ENCODE measurements around the gene SMIM8.
"Not testable (repeated sequence)": the region's sequence is repeated elsewhere in the genome, so short reads cannot be mapped to it uniquely, and the experiment has no call there.

SMIM8 gene

DNA sequence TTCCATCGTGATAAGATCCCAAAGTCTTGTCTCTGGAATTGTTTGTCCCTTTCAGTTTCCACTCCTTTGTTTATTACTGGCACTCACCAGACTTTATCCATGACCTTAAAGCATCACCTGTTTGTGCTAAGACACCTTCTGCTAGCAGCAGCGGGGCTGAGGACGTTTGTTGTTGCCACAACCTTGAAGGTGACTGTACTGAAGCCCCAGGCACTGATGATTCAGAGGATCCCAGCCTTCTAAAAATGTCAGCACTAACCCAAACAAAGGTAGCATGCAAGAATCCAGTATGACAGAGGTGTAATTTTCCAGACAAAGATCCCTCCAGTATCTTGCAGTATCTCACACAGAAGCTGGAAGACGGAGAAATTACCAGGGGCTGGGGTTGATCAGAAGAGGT lies 28.9 kb upstream of the SMIM8 start:
- no peaks in the 10 kb centered on the region for H3K36me3 ChIP-seq (ENCODE audit: insufficient read depth, low read length)
- no peak overlapping the region for H3K9ac ChIP-seq (ENCODE audit: low read depth, low read length)
- no peak overlapping the region for H3K27ac ChIP-seq (ENCODE audit: low read depth, low read length)
- H3K4me3 ChIP-seq (ENCODE audit: low read length) = no peak overlapping the region
- no peaks in the 10 kb centered on the region for H3K4me1 ChIP-seq (ENCODE audit: insufficient read depth, low read length)
- 88% methylated on average over 4 of the region's 4 CpGs for WGBS
- no peaks in the 10 kb centered on the region for H3K9me3 ChIP-seq (ENCODE audit: insufficient read depth, low read depth, low read length)
- H3K27me3 ChIP-seq (ENCODE audit: insufficient read depth, low read length) = no peaks in the 10 kb centered on the region

GRCh38 chr6:87297119-87297518 lies 25.3 kb upstream of the SMIM8 start:
- Histone ChIP-seq H3K27ac (ENCODE audit: low read depth, low read length) (no peak overlapping the region), H3K36me3 (ENCODE audit: insufficient read depth, low read length) (no peaks in the 10 kb centered on the region), H3K9me3 (ENCODE audit: insufficient read depth, low read depth, low read length) (peaks cover 6% of the 10 kb centered on the region; the same call in 1 of the 2 replicates), H3K4me3 (ENCODE audit: low read length) (no peak overlapping the region), H3K4me1 (ENCODE audit: insufficient read depth, low read length) (no peaks in the 10 kb centered on the region), H3K9ac (ENCODE audit: low read depth, low read length) (no peak overlapping the region), H3K27me3 (ENCODE audit: insufficient read depth, low read length) (no peaks in the 10 kb centered on the region)
- no CpG with 5 or more reads among the region's 1 CpG for WGBS

GRCh38 chr6:87301277-87301676 lies 21.1 kb upstream of the SMIM8 start:
- not testable (repeated sequence) for H3K27me3 ChIP-seq (ENCODE audit: insufficient read depth, low read length); H3K36me3 ChIP-seq (ENCODE audit: insufficient read depth, low read length); H3K9me3 ChIP-seq (ENCODE audit: insufficient read depth, low read depth, low read length); H3K27ac ChIP-seq (ENCODE audit: low read depth, low read length); H3K9ac ChIP-seq (ENCODE audit: low read depth, low read length); H3K4me1 ChIP-seq (ENCODE audit: insufficient read depth, low read length); H3K4me3 ChIP-seq (ENCODE audit: low read length)
- 79% methylated on average over 9 of the region's 9 CpGs for WGBS

- Histone ChIP-seq H3K27ac (ENCODE audit: low read depth, low read length) (no peak overlapping the region), H3K9ac (ENCODE audit: low read depth, low read length) (no peak overlapping the region), H3K4me1 (ENCODE audit: insufficient read depth, low read length) (no peaks in the 10 kb centered on the region), H3K27me3 (ENCODE audit: insufficient read depth, low read length) (no peaks in the 10 kb centered on the region; the same call in 1 of the 2 replicates), H3K4me3 (ENCODE audit: low read length) (no peak overlapping the region), H3K9me3 (ENCODE audit: insufficient read depth, low read depth, low read length) (no peaks in the 10 kb centered on the region), H3K36me3 (ENCODE audit: insufficient read depth, low read length) (no peaks in the 10 kb centered on the region)
- 89% methylated on average over 4 of the region's 4 CpGs for whole genome bisulfite sequencing
Observed at GRCh38 chr6:87308970-87309369, 13.4 kb upstream of the SMIM8 start.

DNA sequence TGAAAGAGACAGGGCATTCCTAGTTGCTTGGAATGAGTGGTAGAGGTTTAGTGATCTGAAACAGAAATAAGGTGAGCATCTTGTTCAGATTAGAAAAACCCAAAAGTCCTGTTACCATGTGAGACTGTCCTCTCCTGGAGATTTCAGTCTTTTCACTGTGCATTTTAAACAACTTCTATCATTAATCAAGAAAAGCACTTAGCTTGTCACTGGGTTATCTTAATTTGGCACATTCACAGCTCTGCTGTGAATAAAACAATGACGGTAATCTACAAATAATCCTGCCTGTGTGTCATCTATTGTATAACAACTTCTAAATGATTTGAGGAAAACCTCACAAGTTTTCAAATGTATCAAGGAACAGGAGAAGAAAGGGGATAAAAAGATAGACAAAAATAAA lies 9.5 kb upstream of the SMIM8 start:
- Histone ChIP-seq H3K27me3 (ENCODE audit: insufficient read depth, low read length) (no peaks in the 10 kb centered on the region; the same call in 1 of the 2 replicates), H3K9me3 (ENCODE audit: insufficient read depth, low read depth, low read length) (no peaks in the 10 kb centered on the region), H3K4me1 (ENCODE audit: insufficient read depth, low read length) (no peaks in the 10 kb centered on the region), H3K36me3 (ENCODE audit: insufficient read depth, low read length) (no peaks in the 10 kb centered on the region), H3K4me3 (ENCODE audit: low read length) (no peak overlapping the region), H3K27ac (ENCODE audit: low read depth, low read length) (no peak overlapping the region), H3K9ac (ENCODE audit: low read depth, low read length) (no peak overlapping the region)
- no CpG with 5 or more reads among the region's 1 CpG for WGBS

DNA sequence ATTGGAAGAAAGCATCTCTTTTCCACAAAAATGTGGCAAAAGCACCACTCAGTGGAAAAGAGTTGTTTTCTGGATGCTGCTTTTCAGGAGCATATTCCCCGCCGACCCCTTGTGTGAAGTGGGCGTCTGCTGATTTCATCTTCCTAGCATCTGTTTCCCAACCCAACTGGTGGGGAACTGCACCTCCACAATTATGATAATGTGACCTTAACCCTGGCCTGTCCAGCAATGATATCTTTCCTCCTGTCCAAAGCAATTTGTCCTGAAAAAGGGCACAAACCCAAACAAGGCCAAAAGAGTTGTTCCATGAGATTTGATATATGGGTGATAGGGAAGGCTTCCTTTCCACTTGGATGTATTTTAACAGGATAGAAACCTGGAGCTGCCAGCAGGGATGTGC lies 7.3 kb upstream of the SMIM8 start:
- Histone ChIP-seq H3K36me3 (ENCODE audit: insufficient read depth, low read length) (no peaks in the 10 kb centered on the region), H3K9ac (ENCODE audit: low read depth, low read length) (no peak overlapping the region), H3K4me3 (ENCODE audit: low read length) (no peak overlapping the region), H3K27me3 (ENCODE audit: insufficient read depth, low read length) (no peaks in the 10 kb centered on the region; the same call in 1 of the 2 replicates), H3K4me1 (ENCODE audit: insufficient read depth, low read length) (no peaks in the 10 kb centered on the region), H3K9me3 (ENCODE audit: insufficient read depth, low read depth, low read length) (no peaks in the 10 kb centered on the region), H3K27ac (ENCODE audit: low read depth, low read length) (no peak overlapping the region)
- WGBS = 89% methylated on average over 3 of the region's 3 CpGs

- H3K4me1 ChIP-seq (ENCODE audit: insufficient read depth, low read length) = no peaks in the 10 kb centered on the region
- H3K27me3 ChIP-seq (ENCODE audit: insufficient read depth, low read length) = no peaks in the 10 kb centered on the region
- no peaks in the 10 kb centered on the region for H3K36me3 ChIP-seq (ENCODE audit: insufficient read depth, low read length)
- H3K9me3 ChIP-seq (ENCODE audit: insufficient read depth, low read depth, low read length) = no peaks in the 10 kb centered on the region
- no peak overlapping the region for H3K4me3 ChIP-seq (ENCODE audit: low read length)
- H3K27ac ChIP-seq (ENCODE audit: low read depth, low read length) = no peak overlapping the region
- H3K9ac ChIP-seq (ENCODE audit: low read depth, low read length) = no peak overlapping the region
- 70% methylated on average over 2 of the region's 3 CpGs for WGBS
Observed at GRCh38 chr6:87319271-87319987, 3.0 kb upstream of the SMIM8 start.

DNA sequence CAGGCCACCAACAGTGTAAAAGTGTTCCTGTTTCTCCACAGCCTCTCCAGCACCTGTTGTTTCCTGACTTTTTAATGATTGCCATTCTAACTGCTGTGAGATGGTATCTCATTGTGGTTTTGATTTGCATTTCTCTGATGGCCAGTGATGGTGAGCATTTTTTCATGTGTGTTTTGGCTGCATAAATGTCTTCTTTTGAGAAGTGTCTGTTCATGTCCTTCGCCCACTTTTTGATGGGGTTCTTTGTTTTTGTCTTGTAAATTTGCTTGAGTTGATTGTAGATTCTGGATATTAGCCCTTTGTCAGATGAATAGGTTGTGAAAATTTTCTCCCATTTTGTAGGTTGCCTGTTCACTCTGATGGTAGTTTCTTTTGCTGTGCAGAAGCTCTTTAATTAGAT lies 1.5 kb downstream of the SMIM8 start:
- H3K4me1 ChIP-seq (ENCODE audit: insufficient read depth, low read length); H3K9me3 ChIP-seq (ENCODE audit: insufficient read depth, low read depth, low read length); H3K36me3 ChIP-seq (ENCODE audit: insufficient read depth, low read length); H3K27ac ChIP-seq (ENCODE audit: low read depth, low read length); H3K9ac ChIP-seq (ENCODE audit: low read depth, low read length); H3K4me3 ChIP-seq (ENCODE audit: low read length); H3K27me3 ChIP-seq (ENCODE audit: insufficient read depth, low read length): not testable (repeated sequence)
- 91% methylated on average over 1 of the region's 1 CpG for WGBS

- H3K4me3 ChIP-seq (ENCODE audit: low read length) = no peak overlapping the region
- no peaks in the 10 kb centered on the region for H3K36me3 ChIP-seq (ENCODE audit: insufficient read depth, low read length)
- H3K27me3 ChIP-seq (ENCODE audit: insufficient read depth, low read length) = no peaks in the 10 kb centered on the region
- H3K9ac ChIP-seq (ENCODE audit: low read depth, low read length) = no peak overlapping the region
- H3K4me1 ChIP-seq (ENCODE audit: insufficient read depth, low read length) = peaks cover 27% of the 10 kb centered on the region
- H3K27ac ChIP-seq (ENCODE audit: low read depth, low read length) = no peak overlapping the region
- no peaks in the 10 kb centered on the region for H3K9me3 ChIP-seq (ENCODE audit: insufficient read depth, low read depth, low read length)
Observed at GRCh38 chr6:87330961-87331360, 8.6 kb downstream of the SMIM8 start.

DNA sequence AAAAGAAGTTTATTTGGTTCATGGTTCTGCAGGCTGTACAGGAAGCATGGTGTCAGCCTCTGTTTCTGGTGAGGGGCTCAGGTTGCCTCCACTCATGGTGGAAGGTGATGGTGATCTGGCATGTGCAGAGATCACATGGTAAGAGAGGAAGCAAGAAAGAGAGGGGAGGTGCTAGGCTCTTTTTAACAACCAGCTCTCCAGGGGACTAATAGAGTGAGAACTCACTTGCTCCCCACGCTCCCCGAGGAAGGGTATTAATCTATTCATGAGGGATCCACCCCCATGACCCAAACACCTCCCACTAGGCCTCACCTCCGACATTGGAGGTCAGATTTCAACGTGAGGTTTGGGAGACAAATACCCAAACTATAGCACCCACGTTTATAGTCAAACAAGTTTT lies 10.6 kb downstream of the SMIM8 start:
- Histone ChIP-seq H3K27me3 (ENCODE audit: insufficient read depth, low read length) (no peaks in the 10 kb centered on the region), H3K27ac (ENCODE audit: low read depth, low read length) (no peak overlapping the region), H3K9ac (ENCODE audit: low read depth, low read length) (no peak overlapping the region), H3K4me1 (ENCODE audit: insufficient read depth, low read length) (peaks cover 40% of the 10 kb centered on the region), H3K4me3 (ENCODE audit: low read length) (no peak overlapping the region), H3K36me3 (ENCODE audit: insufficient read depth, low read length) (no peaks in the 10 kb centered on the region), H3K9me3 (ENCODE audit: insufficient read depth, low read depth, low read length) (no peaks in the 10 kb centered on the region)
- WGBS = 68% methylated on average over 5 of the region's 5 CpGs

DNA sequence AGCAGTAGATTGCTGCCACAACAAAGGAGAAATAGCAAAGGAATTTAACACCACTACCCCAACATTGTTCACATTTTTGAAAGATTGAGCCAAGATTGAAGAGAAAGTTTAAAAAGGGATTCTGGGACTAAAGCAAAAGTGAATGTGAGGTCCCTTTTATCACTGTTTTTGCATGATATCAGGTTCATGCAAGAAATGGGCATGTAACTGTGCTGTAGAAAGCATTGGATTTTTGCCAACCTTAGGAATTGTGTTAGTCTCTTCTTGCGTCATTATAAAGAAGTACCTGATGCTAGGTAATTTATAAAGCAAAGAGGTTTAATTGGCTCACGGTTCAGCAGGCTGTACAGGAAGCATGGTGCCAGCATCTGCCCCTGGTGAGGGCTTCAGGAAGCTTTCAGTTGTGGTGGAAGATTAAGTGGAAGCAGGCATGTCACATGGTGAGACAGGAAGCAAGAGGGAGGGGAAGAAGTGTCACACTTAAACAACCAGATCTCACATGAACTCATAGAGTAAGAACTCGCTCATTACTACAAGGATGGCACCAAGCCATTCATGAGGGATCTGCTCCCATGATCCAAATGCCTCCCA lies 11.3 kb downstream of the SMIM8 start:
- WGBS = 76% methylated on average over 3 of the region's 3 CpGs
- Histone ChIP-seq H3K4me3 (ENCODE audit: low read length) (no peak overlapping the region), H3K27me3 (ENCODE audit: insufficient read depth, low read length) (no peaks in the 10 kb centered on the region), H3K9me3 (ENCODE audit: insufficient read depth, low read depth, low read length) (no peaks in the 10 kb centered on the region), H3K4me1 (ENCODE audit: insufficient read depth, low read length) (peaks cover 40% of the 10 kb centered on the region), H3K36me3 (ENCODE audit: insufficient read depth, low read length) (no peaks in the 10 kb centered on the region), H3K27ac (ENCODE audit: low read depth, low read length) (no peak overlapping the region), H3K9ac (ENCODE audit: low read depth, low read length) (no peak overlapping the region)

DNA sequence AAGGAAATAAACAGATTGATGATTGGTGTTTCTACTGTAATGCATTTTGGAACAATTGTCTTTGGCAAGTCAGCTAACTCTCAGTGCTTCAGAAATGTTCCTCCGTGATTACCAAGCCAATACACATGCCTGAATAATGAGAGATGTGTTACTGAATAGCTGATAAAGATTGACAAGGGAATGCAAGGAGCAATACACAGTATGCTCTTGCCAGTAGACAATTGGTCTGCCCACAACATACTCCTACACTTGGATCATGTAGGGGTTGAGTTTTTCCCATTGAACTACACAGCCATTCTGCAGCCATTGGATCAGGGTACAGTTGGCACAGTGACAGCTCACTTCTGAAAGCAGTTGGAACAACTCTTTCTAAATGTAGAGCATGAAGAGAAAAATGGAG lies 12.3 kb downstream of the SMIM8 start:
- WGBS = 100% methylated on average over 1 of the region's 1 CpG
- no peaks in the 10 kb centered on the region for H3K36me3 ChIP-seq (ENCODE audit: insufficient read depth, low read length)

More for the DNA sequence above, 12.3 kb downstream of the SMIM8 start:
- peaks cover 34% of the 10 kb centered on the region for H3K4me1 ChIP-seq (ENCODE audit: insufficient read depth, low read length)
- no peaks in the 10 kb centered on the region for H3K9me3 ChIP-seq (ENCODE audit: insufficient read depth, low read depth, low read length)
- no peak overlapping the region for H3K9ac ChIP-seq (ENCODE audit: low read depth, low read length)
- H3K4me3 ChIP-seq (ENCODE audit: low read length) = no peak overlapping the region
- no peak overlapping the region for H3K27ac ChIP-seq (ENCODE audit: low read depth, low read length)
- H3K27me3 ChIP-seq (ENCODE audit: insufficient read depth, low read length) = no peaks in the 10 kb centered on the region

All from HUES64 (cell line).